ENCODE measurements around the gene VKORC1. TPM values are rescaled to one million over a fixed set of nuclear protein-coding genes. Genes with fewer than 3 reads are reported as not detected.
"Not testable (repeated sequence)": the region's sequence is repeated elsewhere in the genome, so short reads cannot be mapped to it uniquely, and the experiment has no call there.

Gene VKORC1
- total RNA-seq, 1 donor from 2014 or later: 59.6 TPM

- Mint-ChIP-seq H3K36me3 (ENCODE audit: low read depth, unreplicated experiment) (no peaks in the 10 kb centered on the region), H3K27me3 (ENCODE audit: unreplicated experiment) (peaks cover 13% of the 10 kb centered on the region), H3K4me1 (ENCODE audit: unreplicated experiment) (peaks cover 3% of the 10 kb centered on the region), H3K9me3 (ENCODE audit: unreplicated experiment) (peaks cover 4% of the 10 kb centered on the region), H3K27ac (ENCODE audit: unreplicated experiment) (peak overlapping the region; percentile 54), H3K4me3 (ENCODE audit: unreplicated experiment) (no peak overlapping the region)
- no peak for TF ChIP-seq CTCF (IDR thresholded peaks at IDR 0.05; ENCODE audit: unreplicated experiment)
- DNase-seq (ENCODE audit: low spot score): no peak
Measured at GRCh38 chr16:31141489-31142108, 47.0 kb upstream of the VKORC1 start.

- not testable (repeated sequence) for H3K4me3 Mint-ChIP-seq (ENCODE audit: unreplicated experiment); H3K36me3 Mint-ChIP-seq (ENCODE audit: low read depth, unreplicated experiment); H3K27ac Mint-ChIP-seq (ENCODE audit: unreplicated experiment); H3K4me1 Mint-ChIP-seq (ENCODE audit: unreplicated experiment); H3K9me3 Mint-ChIP-seq (ENCODE audit: unreplicated experiment); DNase-seq (ENCODE audit: low spot score)
- peaks cover 14% of the 10 kb centered on the region for H3K27me3 Mint-ChIP-seq (ENCODE audit: unreplicated experiment)
Measured at GRCh38 chr16:31141071-31141469, 46.5 kb upstream of the VKORC1 start.

- no peak for TF ChIP-seq CTCF (IDR thresholded peaks at IDR 0.05; ENCODE audit: unreplicated experiment)
- Mint-ChIP-seq H3K27me3 (ENCODE audit: unreplicated experiment) (peaks cover 18% of the 10 kb centered on the region), H3K4me1 (ENCODE audit: unreplicated experiment) (peaks cover 10% of the 10 kb centered on the region), H3K9me3 (ENCODE audit: unreplicated experiment) (no peaks in the 10 kb centered on the region), H3K27ac (ENCODE audit: unreplicated experiment) (no peak overlapping the region), H3K36me3 (ENCODE audit: low read depth, unreplicated experiment) (peaks cover 6% of the 10 kb centered on the region), H3K4me3 (ENCODE audit: unreplicated experiment) (no peak overlapping the region)
- no peak for DNase-seq (ENCODE audit: low spot score)
Measured at GRCh38 chr16:31138621-31139578, 44.3 kb upstream of the VKORC1 start.

GRCh38 chr16:31136822-31137499 is 42.4 kb upstream of the VKORC1 start:
- DNase-seq (ENCODE audit: low spot score); H3K4me3 Mint-ChIP-seq (ENCODE audit: unreplicated experiment); H3K9me3 Mint-ChIP-seq (ENCODE audit: unreplicated experiment); H3K27ac Mint-ChIP-seq (ENCODE audit: unreplicated experiment): not testable (repeated sequence)
- Mint-ChIP-seq H3K27me3 (ENCODE audit: unreplicated experiment) (peaks cover 17% of the 10 kb centered on the region), H3K4me1 (ENCODE audit: unreplicated experiment) (peaks cover 12% of the 10 kb centered on the region), H3K36me3 (ENCODE audit: low read depth, unreplicated experiment) (peaks cover 11% of the 10 kb centered on the region)

- TF ChIP-seq CTCF (IDR thresholded peaks at IDR 0.05; ENCODE audit: unreplicated experiment): no peak
- H3K36me3 Mint-ChIP-seq (ENCODE audit: low read depth, unreplicated experiment): peaks cover 12% of the 10 kb centered on the region
- H3K27me3 Mint-ChIP-seq (ENCODE audit: unreplicated experiment): peaks cover 17% of the 10 kb centered on the region
- no peaks in the 10 kb centered on the region for H3K9me3 Mint-ChIP-seq (ENCODE audit: unreplicated experiment)
- H3K27ac Mint-ChIP-seq (ENCODE audit: unreplicated experiment): no peak overlapping the region
- peaks cover 12% of the 10 kb centered on the region for H3K4me1 Mint-ChIP-seq (ENCODE audit: unreplicated experiment)
- no peak for DNase-seq (ENCODE audit: low spot score)
- H3K4me3 Mint-ChIP-seq (ENCODE audit: unreplicated experiment): peak overlapping the region; percentile 54
Measured at GRCh38 chr16:31136287-31136662, 41.7 kb upstream of the VKORC1 start.

All from endothelial cell (in vitro differentiated cells).